HepG2 (cell line): ENCODE measurements around the gene PELI1. TPM values are rescaled to one million over a fixed set of nuclear protein-coding genes. Genes with fewer than 3 reads are reported as not detected.

Experiments used
- ATAC-seq: fragments of 200-7000 bp; cut with Tn5 transposase; 3 replicates; pipeline ENCODE4 v1.9.1; 2020; ENCODE audit warnings: mild to moderate bottlenecking, moderate library complexity
- BruUV-seq: library from RNA; stranded (reverse); fragments of 400-500 nt; replicated peaks from 2 replicates; lab custom pipeline; 2021; lab: Mats Ljungman, UMichigan
- CTCF ChIA-PET: fragments of 300-600 bp; formaldehyde crosslinking; extraction: SDS; loops from one replicate; lab custom pipeline; 2021; ENCODE audit warnings: low total read pairs, inconsistent platforms, low intra/inter-chr PET ratio; lab: Yijun Ruan, JAX
- POLR2A ChIA-PET: fragments of 350-600 bp; sonication (Branson Sonifier 250); formaldehyde crosslinking; loops from one replicate; lab custom pipeline; 2020; ENCODE audit warnings: antibody characterized with exemption, inconsistent platforms; lab: Yijun Ruan, JAX
- DNase-seq: peaks from one replicate; pipeline ENCODE4 v3.0.0-alpha.2; 2015; ENCODE audit warnings: low spot score
- FAIRE-seq: peaks from 3 replicates; lab custom pipeline; 2011; peaks lifted over from hg19 to GRCh38; lab: Jason Lieb, UNC
- H2AFZ ChIP-seq: one replicate; pipeline ENCODE4 v1.6.1; 2011; ENCODE audit warnings: low read length, inconsistent platforms
- H3K27ac ChIP-seq: fragments of 300-600 bp; 3 replicates; pipeline ENCODE4 v1.8.0; 2011; ENCODE audit warnings: mixed run types, mild to moderate bottlenecking, mixed read lengths, low read length, inconsistent platforms; ENCODE audit not compliant: insufficient read depth; ENCODE audit errors: extremely low read length
- H3K27me3 ChIP-seq, 2 experiments: fragments of 200-600 bp in 1 of 2; 2 replicates in 1 of 2; 3 replicates in 1 of 2; pipeline versions ENCODE4 v1.6.0 to v1.8.0; 2011; ENCODE audit warnings: low read length in 2 of 2, mild to moderate bottlenecking in 2 of 2, moderate library complexity in 2 of 2, inconsistent platforms in 1 of 2; ENCODE audit not compliant: insufficient read depth in 2 of 2, control insufficient read depth in 1 of 2
- H3K36me3 ChIP-seq, 2 experiments: fragments of 200-600 bp in 1 of 2; replicated peaks in 1 of 2; 2 replicates in 1 of 2; 3 replicates in 1 of 2; pipeline versions ENCODE4 v1.5.1 to v1.8.0; 2011; ENCODE audit warnings: low read length in 2 of 2, inconsistent platforms in 1 of 2; ENCODE audit not compliant: insufficient read depth in 2 of 2, control insufficient read depth in 1 of 2
- H3K4me1 ChIP-seq: 2 replicates; pipeline ENCODE4 v1.5.1; 2012; ENCODE audit warnings: low read length, inconsistent platforms; ENCODE audit not compliant: insufficient read depth
- H3K4me2 ChIP-seq: 2 replicates; pipeline ENCODE4 v1.6.0; 2011; ENCODE audit warnings: low read depth, low read length, inconsistent platforms
- H3K4me3 ChIP-seq, 3 experiments: fragments of 200-600 bp in 1 of 3; sonication (generic), shearing (Covaris generic) in 1 of 3; replicated peaks in 1 of 3; 2 replicates each; pipeline ENCODE4 v1.5.1; 2011 to 2016; ENCODE audit warnings: low read length in 3 of 3, inconsistent platforms in 2 of 3, low read depth in 2 of 3, mild to moderate bottlenecking in 2 of 3, control low read depth in 1 of 3, mixed read lengths in 1 of 3; ENCODE audit not compliant: insufficient read depth in 1 of 3
- H3K79me2 ChIP-seq: one replicate; pipeline ENCODE4 v1.6.1; 2011; ENCODE audit warnings: low read length, inconsistent platforms; ENCODE audit not compliant: insufficient read depth
- H3K9ac ChIP-seq: 2 replicates; pipeline ENCODE4 v1.6.0; 2011; ENCODE audit warnings: mild to moderate bottlenecking, low read depth, low read length, inconsistent platforms; ENCODE audit not compliant: insufficient read depth
- H3K9me3 ChIP-seq: 2 replicates; pipeline ENCODE4 v1.5.1; 2012; ENCODE audit warnings: mild to moderate bottlenecking, low read length
- H4K20me1 ChIP-seq: 2 replicates; pipeline ENCODE4 v1.6.0; 2011; ENCODE audit warnings: inconsistent platforms, mild to moderate bottlenecking, low read length, moderate library complexity; ENCODE audit not compliant: insufficient read depth
- DNMT3B ChIP-seq: conservative IDR thresholded peaks from 2 replicates; pipeline ENCODE4 v1.6.1; 2016; ENCODE audit warnings: missing biosample characterization, control low read depth
- GATA4 ChIP-seq: sonication (generic); IDR thresholded peaks from 2 replicates; pipeline ENCODE4 v1.6.1; 2016; ENCODE audit warnings: antibody characterized with exemption, low read depth, borderline replicate concordance
- GFI1 ChIP-seq: sonication (generic); formaldehyde crosslinking; IDR thresholded peaks from 2 replicates; pipeline ENCODE4 v1.5.0; 2020; ENCODE audit warnings: missing genetic modification reagents, mild to moderate bottlenecking, borderline replicate concordance
- HHEX ChIP-seq: IDR thresholded peaks from 2 replicates; pipeline ENCODE4 v1.6.1; 2016; ENCODE audit warnings: control low read depth
- MIER3 ChIP-seq: IDR thresholded peaks from 2 replicates; pipeline ENCODE4 v1.6.1; 2016; ENCODE audit warnings: missing compliant biosample characterization, borderline replicate concordance
- REPIN1 ChIP-seq: sonication (generic); formaldehyde crosslinking; IDR thresholded peaks from 2 replicates; pipeline ENCODE4 v1.8.0; 2022; ENCODE audit warnings: missing genetic modification reagents, low read depth, mild to moderate bottlenecking, borderline replicate concordance
- ZNF30 ChIP-seq: sonication (generic); formaldehyde crosslinking; IDR thresholded peaks from 2 replicates; pipeline ENCODE4 v1.5.0; 2020; ENCODE audit warnings: mild to moderate bottlenecking, missing genetic modification reagents
- ZNF343 ChIP-seq: sonication (generic); formaldehyde crosslinking; IDR thresholded peaks from 2 replicates; pipeline ENCODE4 v1.4.0; 2020; ENCODE audit warnings: mild to moderate bottlenecking, missing genetic modification reagents
- ZNF510 ChIP-seq: sonication (generic); formaldehyde crosslinking; IDR thresholded peaks from 2 replicates; pipeline ENCODE4 v1.4.0; 2020; ENCODE audit warnings: low read depth, mild to moderate bottlenecking, missing genetic modification reagents
- WGBS: methylation state at CpG from one replicate; pipeline ENCODE4 v1.1.6; 2017; ENCODE audit warnings: low lambda C conversion rate; 5-methylcytosine and 5-hydroxymethylcytosine counted together
- in situ Hi-C: cut with HindIII; loops from 2 replicates; pipeline ENCODE4 v1.10.0; 2017; ENCODE audit warnings: low pct_unique_long_range_greater_than_20kb; ENCODE audit not compliant: extremely low pct_ligation_motif_present
- intact Hi-C: fragments of 100-400 bp; cut with micrococcal nuclease; formaldehyde crosslinking; loops from one replicate; pipeline ENCODE4 v1.10.0; 2022; ENCODE audit not compliant: unreplicated experiment
- polyA plus RNA-seq, 8 experiments: library from polyadenylated mRNA; depleted of rRNA in 3 of 8; stranded (reverse) in 7 of 8; unstranded in 1 of 8; fragments of >200 nt; fragmentation: Illumina TruSeq in 4 of 8; extraction: Trizol in 4 of 8; gene quantifications; 2 replicates each; pipeline versions ENCODE4 v1.2.1 to v1.2.3, GENCODE V29; 2011 to 2016; ENCODE audit warnings: low read depth in 4 of 8, missing spikeins in 1 of 8, mixed read lengths in 1 of 8; ENCODE audit not compliant: insufficient read depth in 1 of 8
- total RNA-seq, 5 experiments: library from RNA; depleted of rRNA; stranded (reverse); fragments of >200 nt; fragmentation: Illumina TruSeq; extraction: Trizol; gene quantifications; 2 replicates each; pipeline ENCODE4 v1.2.3, GENCODE V29; 2016; ENCODE audit warnings: low read depth in 1 of 5
- TF ChIP-seq, protein P1 (sequence below): sonication (generic); formaldehyde crosslinking; IDR thresholded peaks from 2 replicates; pipeline ENCODE4 v1.4.0; 2020; ENCODE audit warnings: missing genetic modification reagents, borderline replicate concordance

PELI1 gene
- total and polyA plus RNA-seq, 2 of the 13 experiments (the other 11 are each of a cell fraction or from before 2014, with no cell fraction given), result 12.5 to 16.2 TPM

DNA sequence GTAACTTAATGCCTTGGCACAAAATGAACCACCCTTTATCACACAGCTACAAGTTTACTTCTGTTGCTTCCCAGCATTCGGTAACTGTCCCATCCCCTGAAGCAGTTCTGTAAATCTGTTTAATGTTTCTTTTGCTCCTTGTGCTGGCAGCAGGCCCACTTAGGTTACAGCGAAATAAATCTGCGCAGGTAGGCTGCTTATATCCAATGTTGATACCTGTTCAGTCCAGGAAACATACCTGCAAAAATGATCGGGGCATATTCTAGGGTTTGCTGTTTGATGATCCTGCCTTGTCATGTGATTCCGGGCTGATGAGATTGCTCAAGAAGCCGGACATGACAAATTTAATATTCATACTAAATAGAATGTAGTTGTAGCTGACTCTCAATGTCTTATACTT, 23.3 kb downstream of the PELI1 start:
- H3K36me3 ChIP-seq, result no peaks in the 10 kb centered on the region
- intact Hi-C loops, result no loop called here
- no peak for TF ChIP-seq GATA4
- TF ChIP-seq REPIN1, result no peak
- no peak for TF ChIP-seq GFI1 (CRISPR knock-in tag)
- no peak for TF ChIP-seq HHEX (CRISPR knock-in tag)
- no peak for TF ChIP-seq ZNF510 (CRISPR knock-in tag)
- TF ChIP-seq DNMT3B, result no peak
- TF ChIP-seq, protein P1, sequence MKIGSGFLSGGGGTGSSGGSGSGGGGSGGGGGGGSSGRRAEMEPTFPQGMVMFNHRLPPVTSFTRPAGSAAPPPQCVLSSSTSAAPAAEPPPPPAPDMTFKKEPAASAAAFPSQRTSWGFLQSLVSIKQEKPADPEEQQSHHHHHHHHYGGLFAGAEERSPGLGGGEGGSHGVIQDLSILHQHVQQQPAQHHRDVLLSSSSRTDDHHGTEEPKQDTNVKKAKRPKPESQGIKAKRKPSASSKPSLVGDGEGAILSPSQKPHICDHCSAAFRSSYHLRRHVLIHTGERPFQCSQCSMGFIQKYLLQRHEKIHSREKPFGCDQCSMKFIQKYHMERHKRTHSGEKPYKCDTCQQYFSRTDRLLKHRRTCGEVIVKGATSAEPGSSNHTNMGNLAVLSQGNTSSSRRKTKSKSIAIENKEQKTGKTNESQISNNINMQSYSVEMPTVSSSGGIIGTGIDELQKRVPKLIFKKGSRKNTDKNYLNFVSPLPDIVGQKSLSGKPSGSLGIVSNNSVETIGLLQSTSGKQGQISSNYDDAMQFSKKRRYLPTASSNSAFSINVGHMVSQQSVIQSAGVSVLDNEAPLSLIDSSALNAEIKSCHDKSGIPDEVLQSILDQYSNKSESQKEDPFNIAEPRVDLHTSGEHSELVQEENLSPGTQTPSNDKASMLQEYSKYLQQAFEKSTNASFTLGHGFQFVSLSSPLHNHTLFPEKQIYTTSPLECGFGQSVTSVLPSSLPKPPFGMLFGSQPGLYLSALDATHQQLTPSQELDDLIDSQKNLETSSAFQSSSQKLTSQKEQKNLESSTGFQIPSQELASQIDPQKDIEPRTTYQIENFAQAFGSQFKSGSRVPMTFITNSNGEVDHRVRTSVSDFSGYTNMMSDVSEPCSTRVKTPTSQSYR (CRISPR knock-in tag), result no peak
- no peak for TF ChIP-seq MIER3 (CRISPR knock-in tag)
- TF ChIP-seq ZNF30, result no peak
- no peak for TF ChIP-seq ZNF343 (CRISPR knock-in tag)
- H2AFZ ChIP-seq, result no peak overlapping the region
- ChIA-PET CTCF (no interaction called here), POLR2A (no interaction called here)
- WGBS, result 96% methylated on average over 6 of the region's 6 CpGs
- H3K27me3 ChIP-seq, result no peaks in the 10 kb centered on the region
- DNase-seq (no peak), ATAC-seq (no peak), FAIRE-seq (no peak)
- peaks cover 80% of the 10 kb centered on the region for H3K79me2 ChIP-seq
- no peak overlapping the region for H3K9ac ChIP-seq
- H3K9me3 ChIP-seq, result no peaks in the 10 kb centered on the region
- peaks cover 36% of the 10 kb centered on the region for H3K4me1 ChIP-seq
- in situ Hi-C loops, result no loop called here
- no peak overlapping the region for H3K27ac ChIP-seq
- no peak overlapping the region for H3K4me2 ChIP-seq
- H3K4me3 ChIP-seq, result no peak overlapping the region
- no peaks in the 10 kb centered on the region for H4K20me1 ChIP-seq
- BruUV-seq, result no TSS peak
